ENCODE data around the gene TCOF1.

DNA sequence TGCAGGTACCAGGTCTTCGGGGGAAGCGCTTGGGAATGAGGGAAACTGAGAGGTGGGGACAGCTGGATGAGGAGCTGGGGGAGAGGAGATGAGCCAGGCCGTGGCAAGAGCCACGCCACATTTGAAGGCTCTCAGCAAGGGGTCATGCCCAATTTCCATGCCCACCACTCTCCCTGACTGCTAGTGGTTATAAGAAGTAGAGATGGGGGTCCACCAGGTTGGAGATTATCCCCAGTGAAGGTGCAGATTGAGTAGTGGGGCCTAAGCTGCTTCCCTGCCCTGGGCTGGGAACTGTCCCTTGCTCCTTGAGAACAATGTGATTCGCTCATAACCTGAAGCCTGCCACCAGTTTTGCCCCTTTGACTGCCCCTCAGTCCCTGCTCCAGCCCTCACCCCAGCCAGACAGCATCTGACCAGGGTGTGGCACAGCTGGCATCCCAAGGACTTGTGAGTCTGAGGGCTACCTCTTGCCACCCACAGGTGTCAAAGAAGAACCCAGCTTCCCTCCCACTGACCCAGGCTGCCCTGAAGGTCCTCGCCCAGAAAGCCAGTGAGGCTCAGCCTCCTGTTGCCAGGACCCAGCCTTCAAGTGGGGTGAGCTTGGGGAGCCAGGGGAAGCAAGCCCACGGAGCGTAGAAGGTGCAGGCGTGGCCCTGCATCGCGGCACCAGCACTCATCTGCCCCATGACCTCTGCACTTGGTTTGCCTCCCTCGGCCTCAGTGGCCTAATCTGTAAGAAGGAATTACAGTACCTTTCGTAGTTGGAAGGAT lies 33.8 kb downstream of the TCOF1 start:
- TF ChIP-seq, protein P1, sequence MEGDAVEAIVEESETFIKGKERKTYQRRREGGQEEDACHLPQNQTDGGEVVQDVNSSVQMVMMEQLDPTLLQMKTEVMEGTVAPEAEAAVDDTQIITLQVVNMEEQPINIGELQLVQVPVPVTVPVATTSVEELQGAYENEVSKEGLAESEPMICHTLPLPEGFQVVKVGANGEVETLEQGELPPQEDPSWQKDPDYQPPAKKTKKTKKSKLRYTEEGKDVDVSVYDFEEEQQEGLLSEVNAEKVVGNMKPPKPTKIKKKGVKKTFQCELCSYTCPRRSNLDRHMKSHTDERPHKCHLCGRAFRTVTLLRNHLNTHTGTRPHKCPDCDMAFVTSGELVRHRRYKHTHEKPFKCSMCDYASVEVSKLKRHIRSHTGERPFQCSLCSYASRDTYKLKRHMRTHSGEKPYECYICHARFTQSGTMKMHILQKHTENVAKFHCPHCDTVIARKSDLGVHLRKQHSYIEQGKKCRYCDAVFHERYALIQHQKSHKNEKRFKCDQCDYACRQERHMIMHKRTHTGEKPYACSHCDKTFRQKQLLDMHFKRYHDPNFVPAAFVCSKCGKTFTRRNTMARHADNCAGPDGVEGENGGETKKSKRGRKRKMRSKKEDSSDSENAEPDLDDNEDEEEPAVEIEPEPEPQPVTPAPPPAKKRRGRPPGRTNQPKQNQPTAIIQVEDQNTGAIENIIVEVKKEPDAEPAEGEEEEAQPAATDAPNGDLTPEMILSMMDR (IDR thresholded peaks at IDR 0.05; ENCODE audit: borderline replicate concordance, extremely low read depth, low read length, poor library complexity, severe bottlenecking): no peak
- no peak for TF ChIP-seq EZH2 (IDR thresholded peaks at IDR 0.05; ENCODE audit: borderline replicate concordance, low read depth, low read length, severe bottlenecking)

Measured in DND-41 (cell line).